Glutamatergic neuron (in vitro differentiated cells): ENCODE measurements around the gene MYCBPAP. TPM values are rescaled to one million over a fixed set of nuclear protein-coding genes. Genes with fewer than 3 reads are reported as not detected.

Experiments
- DNase-seq: peaks from one replicate; pipeline ENCODE4 v3.0.0; 2022
- H3K27ac Mint-ChIP-seq: one replicate; pipeline ENCODE4 v1.8.0; 2020; ENCODE audit warnings: mild to moderate bottlenecking, mixed read lengths, inconsistent platforms; ENCODE audit not compliant: unreplicated experiment
- H3K27me3 Mint-ChIP-seq: one replicate; pipeline ENCODE4 v1.8.0; 2020; ENCODE audit warnings: mild to moderate bottlenecking, moderate library complexity, mixed read lengths, inconsistent platforms; ENCODE audit not compliant: unreplicated experiment
- H3K36me3 Mint-ChIP-seq: one replicate; pipeline ENCODE4 v1.8.0; 2020; ENCODE audit warnings: mild to moderate bottlenecking, mixed read lengths, inconsistent platforms; ENCODE audit not compliant: unreplicated experiment
- H3K4me1 Mint-ChIP-seq: one replicate; pipeline ENCODE4 v1.8.0; 2020; ENCODE audit warnings: mild to moderate bottlenecking, low read depth, mixed read lengths, inconsistent platforms; ENCODE audit not compliant: unreplicated experiment
- H3K4me3 Mint-ChIP-seq: one replicate; pipeline ENCODE4 v1.8.0; 2020; ENCODE audit warnings: mild to moderate bottlenecking, mixed read lengths, inconsistent platforms; ENCODE audit not compliant: unreplicated experiment
- H3K9me3 Mint-ChIP-seq: one replicate; pipeline ENCODE4 v1.8.0; 2020; ENCODE audit warnings: mild to moderate bottlenecking, moderate library complexity, mixed read lengths, inconsistent platforms; ENCODE audit not compliant: unreplicated experiment
- CTCF ChIP-seq: fragments of 200-600 bp; sonication (generic); IDR thresholded peaks from one replicate; pipeline ENCODE4 v1.5.0; 2021; ENCODE audit not compliant: partially characterized antibody, unreplicated experiment
- total RNA-seq: library from RNA; stranded (reverse); fragmentation: NEBNext Ultra II Directional; extraction: Animal tissue kit (Norgen Biotek cat#: 25700); gene quantifications from one replicate; pipeline ENCODE4 v1.2.1, GENCODE V29; 2021; ENCODE audit not compliant: unreplicated experiment

The MYCBPAP gene
- total RNA-seq, 1 donor from 2014 or later = 2.5 TPM

GRCh38 chr17:50482516-50482915 lies 25.7 kb upstream of the MYCBPAP start:
- DNase-seq = peak; percentile 86
- H3K36me3 Mint-ChIP-seq = no peaks in the 10 kb centered on the region
- peaks cover 3% of the 10 kb centered on the region for H3K9me3 Mint-ChIP-seq
- H3K4me1 Mint-ChIP-seq = peaks cover 8% of the 10 kb centered on the region
- H3K27ac Mint-ChIP-seq = no peak overlapping the region
- no peak overlapping the region for H3K4me3 Mint-ChIP-seq
- peaks cover 6% of the 10 kb centered on the region for H3K27me3 Mint-ChIP-seq
- peak; percentile 83 for TF ChIP-seq CTCF

GRCh38 chr17:50483266-50483665 lies 25.0 kb upstream of the MYCBPAP start:
- no peak for DNase-seq
- no peak for TF ChIP-seq CTCF
- Mint-ChIP-seq H3K4me1 (peaks cover 5% of the 10 kb centered on the region), H3K4me3 (no peak overlapping the region), H3K27ac (no peak overlapping the region), H3K27me3 (peaks cover 2% of the 10 kb centered on the region), H3K9me3 (peaks cover 3% of the 10 kb centered on the region), H3K36me3 (no peaks in the 10 kb centered on the region)

GRCh38 chr17:50484386-50485155 lies 23.7 kb upstream of the MYCBPAP start:
- no peak for TF ChIP-seq CTCF
- no peak for DNase-seq
- peaks cover under 1% of the 10 kb centered on the region for H3K9me3 Mint-ChIP-seq
- H3K27me3 Mint-ChIP-seq = peaks cover 3% of the 10 kb centered on the region
- H3K27ac Mint-ChIP-seq = no peak overlapping the region
- no peaks in the 10 kb centered on the region for H3K36me3 Mint-ChIP-seq
- no peak overlapping the region for H3K4me3 Mint-ChIP-seq
- H3K4me1 Mint-ChIP-seq = peaks cover 2% of the 10 kb centered on the region

GRCh38 chr17:50487213-50488096 lies 20.8 kb upstream of the MYCBPAP start:
- DNase-seq = no peak
- Mint-ChIP-seq H3K4me1 (no peaks in the 10 kb centered on the region), H3K4me3 (no peak overlapping the region), H3K27ac (no peak overlapping the region), H3K9me3 (no peaks in the 10 kb centered on the region), H3K36me3 (no peaks in the 10 kb centered on the region), H3K27me3 (peaks cover 1% of the 10 kb centered on the region)
- TF ChIP-seq CTCF = no peak
